Ascending aorta (tissue), 2 donors: ENCODE data around the gene CARD11. TPM values are rescaled to one million over a fixed set of nuclear protein-coding genes. Genes with fewer than 3 reads are reported as not detected.

ENCODE experiments used
- DNase-seq, 2 donors: peaks; one replicate each; pipeline ENCODE4 v3.0.0-alpha.2; 2019; ENCODE audit warnings: low spot score in 2 of 2
- H3K27ac ChIP-seq, 2 donors: fragments of 200-600 bp; sonication (generic); one replicate each; pipeline ENCODE4 v1.5.1; 2016 to 2017; ENCODE audit warnings: mild to moderate bottlenecking in 1 of 2
- H3K27me3 ChIP-seq: fragments of 200-600 bp; sonication (generic); one replicate; pipeline ENCODE4 v1.5.1; 2017
- H3K36me3 ChIP-seq, 2 donors: fragments of 200-600 bp; sonication (generic); one replicate each; pipeline ENCODE4 v1.5.1; 2016
- H3K4me1 ChIP-seq, 2 donors: fragments of 200-600 bp; sonication (generic); one replicate each; pipeline ENCODE4 v1.5.1; 2016 to 2017; ENCODE audit warnings: mild to moderate bottlenecking in 1 of 2
- H3K4me3 ChIP-seq, 2 donors: fragments of 200-600 bp; sonication (generic); one replicate each; pipeline ENCODE4 v1.5.1; 2016 to 2017; ENCODE audit warnings: mild to moderate bottlenecking in 1 of 2
- H3K9me3 ChIP-seq, 2 donors: fragments of 200-600 bp; sonication (generic); one replicate each; pipeline ENCODE4 v1.5.1; 2016
- intact Hi-C: fragments of 100-400 bp; cut with DNase I; formaldehyde crosslinking; loops from one replicate; pipeline ENCODE4 v1.15.1; 2023
- total RNA-seq: library from RNA; depleted of rRNA; stranded (reverse); fragments of >200 nt; gene quantifications from one replicate; pipeline ENCODE4 v1.1.0, GENCODE V29; 2016
- TF ChIP-seq, protein P1 (sequence below), 3 experiments: fragments of 200-600 bp in 2 of 3; fragments of 450-650 bp in 1 of 3; sonication (generic) in 2 of 3; IDR thresholded peaks; one replicate each; pipeline ENCODE4 v1.5.1; 2016 to 2019; ENCODE audit warnings: antibody characterized with exemption in 3 of 3, mild to moderate bottlenecking in 1 of 3, moderate library complexity in 1 of 3

CARD11 gene
- total RNA-seq, 1 donor from 2014 or later, result 0.64 TPM

DNA sequence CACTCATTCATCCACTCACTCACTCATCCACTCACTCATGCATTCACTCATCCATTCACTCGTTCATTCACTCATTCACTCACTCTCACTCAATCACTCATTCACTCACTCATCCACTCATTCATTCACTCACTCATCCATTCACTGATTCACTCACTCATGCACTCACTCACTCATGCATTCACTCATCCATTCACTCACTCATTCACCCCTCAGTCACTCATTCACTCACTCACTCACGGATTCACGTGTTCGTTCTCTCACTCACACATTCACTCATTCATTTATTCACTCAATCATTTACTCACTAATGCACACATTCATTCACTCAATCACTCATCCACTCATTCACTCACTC is 73.4 kb downstream of the CARD11 start:
- intact Hi-C loops, result no loop called here
- H3K9me3 ChIP-seq, result peaks cover 4 to 8% of the 10 kb centered on the region in 2 donors
- no peaks in the 10 kb centered on the region for H3K27me3 ChIP-seq
- H3K27ac ChIP-seq, result no peak overlapping the region
- no peaks in the 10 kb centered on the region for H3K4me1 ChIP-seq
- no peak for DNase-seq
- H3K4me3 ChIP-seq, result no peak overlapping the region
- H3K36me3 ChIP-seq, result no peaks in the 10 kb centered on the region
- TF ChIP-seq, protein P1, sequence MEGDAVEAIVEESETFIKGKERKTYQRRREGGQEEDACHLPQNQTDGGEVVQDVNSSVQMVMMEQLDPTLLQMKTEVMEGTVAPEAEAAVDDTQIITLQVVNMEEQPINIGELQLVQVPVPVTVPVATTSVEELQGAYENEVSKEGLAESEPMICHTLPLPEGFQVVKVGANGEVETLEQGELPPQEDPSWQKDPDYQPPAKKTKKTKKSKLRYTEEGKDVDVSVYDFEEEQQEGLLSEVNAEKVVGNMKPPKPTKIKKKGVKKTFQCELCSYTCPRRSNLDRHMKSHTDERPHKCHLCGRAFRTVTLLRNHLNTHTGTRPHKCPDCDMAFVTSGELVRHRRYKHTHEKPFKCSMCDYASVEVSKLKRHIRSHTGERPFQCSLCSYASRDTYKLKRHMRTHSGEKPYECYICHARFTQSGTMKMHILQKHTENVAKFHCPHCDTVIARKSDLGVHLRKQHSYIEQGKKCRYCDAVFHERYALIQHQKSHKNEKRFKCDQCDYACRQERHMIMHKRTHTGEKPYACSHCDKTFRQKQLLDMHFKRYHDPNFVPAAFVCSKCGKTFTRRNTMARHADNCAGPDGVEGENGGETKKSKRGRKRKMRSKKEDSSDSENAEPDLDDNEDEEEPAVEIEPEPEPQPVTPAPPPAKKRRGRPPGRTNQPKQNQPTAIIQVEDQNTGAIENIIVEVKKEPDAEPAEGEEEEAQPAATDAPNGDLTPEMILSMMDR (IDR thresholded peaks at IDR 0.05), result no peak

DNA sequence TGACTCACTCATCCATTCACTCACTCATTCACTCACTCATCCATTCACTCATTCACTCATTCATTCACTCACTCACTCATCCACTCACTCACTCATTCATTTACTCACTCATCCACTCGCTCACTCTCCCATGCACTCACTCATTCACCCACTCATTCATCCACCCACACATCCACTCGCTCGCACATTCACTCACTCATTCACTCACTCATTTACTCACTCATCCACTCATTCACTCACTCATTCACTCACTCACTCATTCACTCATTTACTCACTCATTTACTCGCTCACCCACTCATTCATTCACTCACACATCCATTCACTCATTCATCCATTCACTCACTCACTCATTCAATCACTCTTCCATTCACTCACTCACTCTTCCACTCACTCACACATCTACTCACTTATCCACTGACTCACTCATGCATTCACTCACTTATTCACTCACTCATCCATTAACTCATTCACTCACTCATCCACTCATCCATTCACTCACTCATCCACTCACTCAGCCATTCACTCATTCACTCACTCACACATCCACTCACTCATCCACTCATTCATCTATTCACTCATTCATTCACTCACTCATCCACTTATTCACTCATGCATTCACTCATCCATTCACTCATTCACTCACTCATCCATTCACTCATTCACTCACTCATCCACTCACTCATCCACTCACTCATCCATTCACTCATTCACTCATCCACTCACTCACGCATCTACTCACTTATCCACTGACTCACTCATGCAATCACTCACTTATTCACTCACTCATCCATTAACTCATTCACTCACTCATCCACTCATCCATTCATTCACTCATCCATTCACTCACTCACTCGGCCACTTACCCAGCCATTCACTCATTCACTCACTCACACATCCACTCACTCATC is 74.0 kb downstream of the CARD11 start:
- H3K4me1 ChIP-seq, result no peaks in the 10 kb centered on the region
- no peaks in the 10 kb centered on the region for H3K27me3 ChIP-seq
- no peak overlapping the region for H3K27ac ChIP-seq
- TF ChIP-seq, protein P1 (IDR thresholded peaks at IDR 0.05), result no peak
- no peak overlapping the region for H3K4me3 ChIP-seq
- peak in 1 of 2 donors; percentile 11 for DNase-seq
- H3K36me3 ChIP-seq, result no peaks in the 10 kb centered on the region
- intact Hi-C loops, result no loop called here
- peaks cover 4 to 14% of the 10 kb centered on the region in 2 donors for H3K9me3 ChIP-seq

DNA sequence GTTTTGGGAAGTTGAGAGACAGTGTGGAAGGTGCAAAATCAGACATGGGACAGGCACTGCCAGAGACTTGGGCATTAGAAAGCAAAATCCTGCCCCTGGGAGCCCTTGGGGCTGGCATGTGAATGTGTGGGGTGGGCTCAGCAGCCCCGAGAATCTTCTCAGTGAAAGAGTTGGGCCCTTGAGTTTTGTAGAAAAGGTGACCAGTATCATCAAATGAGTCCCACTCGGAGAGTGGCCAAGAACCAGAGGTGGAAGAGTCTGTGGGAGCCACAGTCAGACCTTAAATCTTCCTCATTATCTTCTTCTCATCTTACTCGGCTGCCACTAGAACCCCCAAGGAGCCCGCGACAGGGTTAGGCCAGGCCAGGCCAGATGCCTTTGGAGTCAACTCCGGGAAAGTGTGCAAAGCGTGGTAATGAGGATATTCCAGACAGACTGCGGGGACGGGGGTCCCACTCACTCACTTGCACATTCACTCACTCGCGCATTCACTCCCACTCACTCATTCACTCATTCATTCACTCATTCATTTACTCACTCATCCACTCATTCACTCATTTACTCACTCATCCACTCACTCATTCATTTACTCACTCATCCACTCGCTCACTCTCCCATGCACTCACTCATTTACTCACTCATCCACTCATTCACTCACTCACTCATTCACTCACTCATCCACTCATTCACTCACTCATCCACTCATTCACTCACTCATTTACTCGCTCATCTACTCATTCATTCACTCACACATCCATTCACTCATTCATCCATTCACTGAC is 74.9 kb downstream of the CARD11 start:
- no peaks in the 10 kb centered on the region for H3K4me1 ChIP-seq
- no peaks in the 10 kb centered on the region for H3K27me3 ChIP-seq
- no peak overlapping the region for H3K27ac ChIP-seq
- H3K36me3 ChIP-seq, result no peaks in the 10 kb centered on the region
- DNase-seq, result peak in 1 of 2 donors; percentile 19
- H3K4me3 ChIP-seq, result no peak overlapping the region
- TF ChIP-seq, protein P1 (IDR thresholded peaks at IDR 0.05), result no peak
- peaks cover 4 to 16% of the 10 kb centered on the region in 2 donors for H3K9me3 ChIP-seq
- intact Hi-C loops, result no loop called here

DNA sequence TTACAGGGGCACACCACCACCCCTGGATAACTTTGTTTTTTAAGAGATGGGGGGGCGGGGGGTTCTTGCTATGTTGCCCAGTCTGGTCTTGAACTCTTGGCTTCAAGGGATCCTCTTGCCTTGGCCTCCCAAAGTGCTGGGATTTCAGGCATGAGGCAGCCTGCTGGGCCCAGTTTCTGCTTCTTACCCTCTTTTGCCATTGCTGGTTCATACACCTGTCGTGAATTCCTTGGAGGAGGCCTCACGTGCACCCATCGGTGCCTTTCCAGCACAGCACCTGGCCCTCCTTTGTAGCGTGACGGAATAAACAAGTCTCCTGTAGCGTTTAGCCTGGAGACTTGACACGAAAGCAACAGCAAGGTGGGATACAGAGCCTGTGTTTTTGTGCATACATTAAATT is 75.5 kb downstream of the CARD11 start:
- Histone ChIP-seq H3K36me3 (no peaks in the 10 kb centered on the region), H3K27me3 (no peaks in the 10 kb centered on the region), H3K27ac (no peak overlapping the region), H3K4me3 (no peak overlapping the region), H3K4me1 (no peaks in the 10 kb centered on the region), H3K9me3 (peaks cover 4 to 16% of the 10 kb centered on the region in 2 donors)
- intact Hi-C loops, result no loop called here
- DNase-seq, result peak in 1 of 2 donors; percentile 8
- TF ChIP-seq, protein P1 (IDR thresholded peaks at IDR 0.05), result no peak

DNA sequence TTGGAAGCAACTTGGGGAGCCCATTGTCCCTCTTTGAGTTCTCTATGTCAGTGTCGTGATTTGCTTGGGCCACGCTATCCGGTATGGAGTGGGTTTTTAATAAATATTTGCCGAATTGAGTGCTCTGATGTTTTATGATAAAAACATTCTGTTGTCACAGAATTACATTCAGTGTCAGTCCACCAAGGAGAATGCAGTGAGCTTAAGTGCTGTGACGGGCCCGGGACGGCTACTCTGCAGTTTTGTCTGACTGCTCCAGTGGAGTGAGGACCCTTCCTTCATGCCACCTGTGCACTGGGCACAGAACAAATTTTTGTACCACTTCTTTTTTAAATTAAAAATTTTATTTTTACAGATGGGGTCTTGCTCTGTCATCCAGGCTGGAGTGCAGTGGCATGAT is 76.0 kb downstream of the CARD11 start:
- Histone ChIP-seq H3K27me3 (no peaks in the 10 kb centered on the region), H3K4me1 (no peaks in the 10 kb centered on the region), H3K27ac (no peak overlapping the region), H3K36me3 (no peaks in the 10 kb centered on the region), H3K4me3 (no peak overlapping the region), H3K9me3 (peaks cover 4 to 16% of the 10 kb centered on the region in 2 donors)
- no peak for DNase-seq
- intact Hi-C loops, result no loop called here
- TF ChIP-seq, protein P1 (IDR thresholded peaks at IDR 0.05), result no peak
